Endothelial cell of umbilical vein (primary cell): ENCODE results near the gene XAGE5. TPM values are rescaled to one million over a fixed set of nuclear protein-coding genes. Genes with fewer than 3 reads are reported as not detected.
"Not testable (repeated sequence)": the region's sequence is repeated elsewhere in the genome, so short reads cannot be mapped to it uniquely, and the experiment has no call there.

Source experiments
- Bru-seq: library from RNA; stranded (reverse); fragments of 400-500 nt; gene quantifications from one replicate; lab custom pipeline; 2021; lab: Mats Ljungman, UMichigan
- BruChase-seq, 2 experiments: library from RNA; stranded (reverse); fragments of 400-500 nt; gene quantifications; one replicate each; lab custom pipeline; 2021; lab: Mats Ljungman, UMichigan
- BruUV-seq: library from RNA; stranded (reverse); fragments of 400-500 nt; replicated peaks from 2 replicates; lab custom pipeline; 2021; lab: Mats Ljungman, UMichigan
- CTCF ChIA-PET: fragments of 300-600, 350-600 bp; sonication (Branson Sonifier 250); formaldehyde crosslinking; loops from one replicate; lab custom pipeline; 2021; ENCODE audit warnings: antibody characterized with exemption, inconsistent platforms; lab: Charles Lee
- POLR2A ChIA-PET: fragments of 300-600, 350-600 bp; sonication (Branson Sonifier 250); formaldehyde crosslinking; loops from one replicate; lab custom pipeline; 2021; ENCODE audit warnings: antibody characterized with exemption, inconsistent platforms; lab: Charles Lee
- DNase-seq: peaks from one replicate; pipeline ENCODE4 v3.0.0-alpha.2; 2011; ENCODE audit warnings: low read depth, low spot score
- FAIRE-seq: peaks from 2 replicates; lab custom pipeline; 2011; peaks lifted over from hg19 to GRCh38; lab: Jason Lieb, UNC
- H2AFZ ChIP-seq: 2 replicates; pipeline ENCODE4 v1.6.0; 2012; ENCODE audit warnings: low read depth, low read length, control low read depth, inconsistent platforms
- H3K27ac ChIP-seq: 2 replicates; pipeline ENCODE4 v1.5.1; 2011; ENCODE audit warnings: low read depth, mild to moderate bottlenecking, control low read depth, low read length, moderate library complexity; ENCODE audit not compliant: insufficient read depth
- H3K27me3 ChIP-seq, 2 experiments: 2 replicates each; pipeline versions ENCODE4 v1.6.0 to v1.6.1; 2011; ENCODE audit warnings: low read length in 2 of 2, mixed read lengths in 1 of 2; ENCODE audit not compliant: control insufficient read depth in 2 of 2, insufficient read depth in 2 of 2
- H3K36me3 ChIP-seq, 2 experiments: 2 replicates in 1 of 2; 3 replicates in 1 of 2; pipeline ENCODE4 v1.5.1; 2011; ENCODE audit warnings: low read length in 2 of 2, mild to moderate bottlenecking in 1 of 2, moderate library complexity in 1 of 2; ENCODE audit not compliant: control insufficient read depth in 2 of 2, insufficient read depth in 2 of 2; ENCODE audit errors: extremely low read depth in 1 of 2
- H3K4me1 ChIP-seq: 3 replicates; pipeline ENCODE4 v1.5.1; 2011; ENCODE audit warnings: mild to moderate bottlenecking, low read length; ENCODE audit not compliant: control insufficient read depth, insufficient read depth; ENCODE audit errors: extremely low read depth
- H3K4me2 ChIP-seq: 2 replicates; pipeline ENCODE4 v1.6.1; 2011; ENCODE audit warnings: low read length, control low read depth, mixed read lengths; ENCODE audit not compliant: insufficient read depth
- H3K4me3 ChIP-seq, 3 experiments: fragments of 200-600 bp in 1 of 3; sonication (generic), shearing (Covaris generic) in 1 of 3; replicated peaks in 1 of 3; 2 replicates each; pipeline ENCODE4 v1.5.1; 2011 to 2016; ENCODE audit warnings: control low read depth in 3 of 3, low read length in 3 of 3, mild to moderate bottlenecking in 2 of 3, inconsistent platforms in 1 of 3, low read depth in 1 of 3, moderate library complexity in 1 of 3; ENCODE audit not compliant: insufficient read depth in 1 of 3
- H3K79me2 ChIP-seq: 2 replicates; pipeline ENCODE4 v1.6.0; 2012; ENCODE audit warnings: low read length, inconsistent platforms; ENCODE audit not compliant: control insufficient read depth, insufficient read depth
- H3K9ac ChIP-seq: replicated peaks from 2 replicates; pipeline ENCODE3; 2011; ENCODE audit warnings: low read length, control low read depth; ENCODE audit not compliant: insufficient read depth; ENCODE audit errors: extremely low read depth
- H3K9me1 ChIP-seq: replicated peaks from 3 replicates; pipeline ENCODE4 v1.6.0; 2011; ENCODE audit warnings: mild to moderate bottlenecking, low read length; ENCODE audit not compliant: control insufficient read depth, insufficient read depth; ENCODE audit errors: extremely low read depth
- H3K9me3 ChIP-seq: replicated peaks from 2 replicates; pipeline ENCODE4 v1.5.1; 2012; ENCODE audit warnings: low read length, inconsistent platforms; ENCODE audit not compliant: control insufficient read depth, insufficient read depth
- H4K20me1 ChIP-seq: replicated peaks from 2 replicates; pipeline ENCODE3; 2011; ENCODE audit warnings: mild to moderate bottlenecking, low read length; ENCODE audit not compliant: control insufficient read depth, insufficient read depth; ENCODE audit errors: extremely low read depth
- CTCF ChIP-seq, 2 donors: IDR thresholded peaks; 1 replicate in 1 of 2; 2 replicates in 1 of 2; pipeline ENCODE4 v1.5.1; 2011; ENCODE audit warnings: low read length in 2 of 2, mild to moderate bottlenecking in 2 of 2, moderate library complexity in 2 of 2, control low read depth in 1 of 2, inconsistent platforms in 1 of 2, low read depth in 1 of 2; ENCODE audit not compliant: insufficient read depth in 1 of 2; ENCODE audit errors: extremely low read depth in 1 of 2
- EZH2 ChIP-seq: IDR thresholded peaks from 2 replicates; pipeline ENCODE4 v1.6.1; 2012; ENCODE audit warnings: borderline replicate concordance, low read depth, mild to moderate bottlenecking, moderate library complexity, low read length, inconsistent platforms; ENCODE audit not compliant: severe bottlenecking
- FOS ChIP-seq: IDR thresholded peaks from 2 replicates; pipeline ENCODE4 v1.6.1; 2011; ENCODE audit warnings: mild to moderate bottlenecking, low read length, moderate library complexity, borderline replicate concordance; ENCODE audit not compliant: insufficient read depth
- GATA2 ChIP-seq: IDR thresholded peaks from 2 replicates; pipeline ENCODE4 v1.7.0; 2011; ENCODE audit warnings: low read depth, mild to moderate bottlenecking, moderate library complexity, mixed read lengths, low read length; ENCODE audit not compliant: insufficient read length, insufficient read depth
- JUN ChIP-seq: IDR thresholded peaks from 2 replicates; pipeline ENCODE4 v1.6.1; 2011; ENCODE audit warnings: borderline replicate concordance, low read depth; ENCODE audit not compliant: insufficient read length, insufficient read depth
- MAX ChIP-seq: IDR thresholded peaks from 2 replicates; pipeline ENCODE4 v1.6.1; 2011; ENCODE audit not compliant: insufficient read depth, insufficient read length
- MYC ChIP-seq: IDR thresholded peaks from one replicate; pipeline ENCODE4 v1.6.1; 2011; ENCODE audit warnings: mild to moderate bottlenecking, low read depth, low read length
- POLR2A ChIP-seq: IDR thresholded peaks from 2 replicates; pipeline ENCODE4 v1.6.1; 2012; ENCODE audit warnings: low read depth, mild to moderate bottlenecking, control low read depth, low read length
- POLR2AphosphoS5 ChIP-seq: IDR thresholded peaks from 2 replicates; pipeline ENCODE4 v1.6.1; 2012; ENCODE audit warnings: low read depth, mild to moderate bottlenecking, control low read depth, low read length, moderate library complexity; ENCODE audit not compliant: insufficient read depth
- dilution Hi-C: fragments of 300-500 bp; cut with MboI; formaldehyde crosslinking; loops from one replicate; pipeline ENCODE4 v1.15.0; 2019; ENCODE audit warnings: low sequenced_read_pairs; ENCODE audit not compliant: extremely low pct_ligation_motif_present
- intact Hi-C: fragments of 100-400 bp; cut with micrococcal nuclease; formaldehyde crosslinking; loops from one replicate; pipeline ENCODE4 v1.10.0; 2022
- long read RNA-seq: library from polyadenylated mRNA; stranded (forward); transcript quantifications from one replicate; pipeline ENCODE4 v2.0.0, GENCODE V29; 2021
- polyA minus RNA-seq, 3 experiments: library from RNA; depleted of rRNA, polyadenylated mRNA; stranded (reverse); fragments of >200 nt; gene quantifications; 1 replicate in 1 of 3; 2 replicates in 2 of 3; pipeline ENCODE4 v1.2.3, GENCODE V29; 2011
- polyA plus RNA-seq, 4 experiments: library from polyadenylated mRNA; depleted of rRNA in 3 of 4; stranded (reverse) in 3 of 4; unstranded in 1 of 4; fragments of >200 nt; gene quantifications; 2 replicates each; pipeline versions ENCODE4 v1.2.1 to v1.2.3, GENCODE V29; 2011 to 2012; ENCODE audit warnings: missing spikeins in 1 of 4
- total RNA-seq: library from RNA; stranded (reverse); gene quantifications from 2 replicates; pipeline ENCODE4 v1.2.3, GENCODE V29; 2021

Gene XAGE5
- total RNA-seq (not detected in 2 replicates), polyA plus RNA-seq (not detected in 2 replicates), polyA minus RNA-seq (not detected in 2 replicates), Bru-seq, nascent RNA (not detected), BruChase-seq, experiment 1, labeled RNA remaining after a 6-hour chase (not detected), BruChase-seq, experiment 2, labeled RNA remaining after a 2-hour chase (not detected)
- not detected in 2 replicates for polyA plus RNA-seq (2011; cell fraction: cytosol; rRNA removed)
- not detected in 2 replicates for polyA plus RNA-seq (2011; cell fraction: nucleus; rRNA removed)
- not detected in 2 replicates for polyA plus RNA-seq (2012)
- polyA minus RNA-seq (2011; cell fraction: cytosol; rRNA and poly(A)+ RNA removed): not detected
- polyA minus RNA-seq (2011; cell fraction: nucleus; rRNA and poly(A)+ RNA removed): not detected in 2 replicates
- long read RNA-seq: 0 reads

- H3K9ac ChIP-seq: no peak within 1 kb of the TSS
- H3K79me2 ChIP-seq: no peaks in the 10 kb centered on the region
- no peak within 1 kb of the TSS for H2AFZ ChIP-seq
- intact Hi-C loops: no loop called here
- dilution Hi-C loops: no loop called here
- CTCF ChIA-PET: no interaction called here
- no peaks in the 10 kb centered on the region for H4K20me1 ChIP-seq
- DNase-seq (no peak), FAIRE-seq (no peak)
- no peaks in the 10 kb centered on the region for H3K27me3 ChIP-seq
- H3K9me3 ChIP-seq: no peaks in the 10 kb centered on the region
- no peak within 1 kb of the TSS for H3K4me3 ChIP-seq
- H3K4me1 ChIP-seq: no peaks in the 10 kb centered on the region
- H3K9me1 ChIP-seq: no peaks in the 10 kb centered on the region
- BruUV-seq: no TSS peak
- no peak within 1 kb of the TSS for H3K27ac ChIP-seq
- no peak within 1 kb of the TSS for H3K4me2 ChIP-seq
- TF ChIP-seq CTCF (IDR thresholded peaks at IDR 0.05; ENCODE audit: extremely low read depth in 1 of 2, insufficient read depth in 1 of 2, low read depth in 1 of 2, low read length in 2 of 2) (no peak), POLR2A (no peak), FOS (no peak), POLR2AphosphoS5 (no peak), EZH2 (no peak), MAX (no peak), MYC (no peak), JUN (no peak), GATA2 (no peak)
- H3K36me3 ChIP-seq: no peaks in the 10 kb centered on the region
- POLR2A ChIA-PET: no interaction called here
These were observed at the start of gene XAGE5 for GRCh38 chrX:52811065-52811625. TSS of gene XAGE5 (plus strand) at chrX:52811287. CDS start at chrX:52812567, 1,280 bp downstream.

- FAIRE-seq, H2AFZ ChIP-seq, dilution Hi-C loops, H3K4me2 ChIP-seq, POLR2A ChIA-PET, H3K9ac ChIP-seq, intact Hi-C loops, H3K36me3 ChIP-seq, H4K20me1 ChIP-seq, H3K4me1 ChIP-seq, CTCF ChIA-PET, DNase-seq, H3K4me3 ChIP-seq, H3K27ac ChIP-seq, H3K27me3 ChIP-seq, BruUV-seq, H3K79me2 ChIP-seq, H3K9me3 ChIP-seq, H3K9me1 ChIP-seq: not testable (repeated sequence)
These were observed 45.1 kb upstream of the XAGE5 start for GRCh38 chrX:52765983-52766382.
